ENCODE measurements around the gene NCOR1. TPM values are rescaled to one million over a fixed set of nuclear protein-coding genes. Genes with fewer than 3 reads are reported as not detected.

The NCOR1 gene
- total and polyA plus RNA-seq, 2 of the 13 experiments (the other 11 are each of a cell fraction or from before 2014, with no cell fraction given), result 57.0 to 71.7 TPM

- TF ChIP-seq ZNF687 (CRISPR knock-in tag; IDR thresholded peaks at IDR 0.05) (peak; percentile 35), TRAFD1 (CRISPR knock-in tag; IDR thresholded peaks at IDR 0.05; ENCODE audit: borderline replicate concordance) (0 out of 2 replicates have a peak, but pooled peaks have one; percentile 87), ZNF580 (CRISPR knock-in tag; IDR thresholded peaks at IDR 0.05; ENCODE audit: borderline replicate concordance, low read depth) (no peak), CEBPB (IDR thresholded peaks at IDR 0.05; ENCODE audit: borderline replicate concordance, low read depth, low read length) (no peak), SOX6 (IDR thresholded peaks at IDR 0.05) (no peak), SOX6 (CRISPR knock-in tag; IDR thresholded peaks at IDR 0.05) (peak; percentile 17; the same call in 1 of the 2 replicates), ZNF724P (CRISPR knock-in tag; IDR thresholded peaks at IDR 0.05; ENCODE audit: borderline replicate concordance) (0 out of 2 replicates have a peak, but pooled peaks have one; percentile 37)
Measured at GRCh38 chr17:16215965-16216316, 607 bp upstream of the NCOR1 start (continued).
